Head of caudate nucleus (tissue), 42 donors: ENCODE measurements around the gene CASZ1.

Experiments used
- DNase-seq, 42 donors: peaks; one replicate each; pipeline versions ENCODE4 v3.0.0 to v3.0.0-alpha.2; 2020 to 2021; ENCODE audit warnings: mixed read lengths in 7 of 42
- intact Hi-C: fragments of 100-400 bp; cut with DNase I; formaldehyde crosslinking; loops from one replicate; pipeline ENCODE4 v1.15.0; 2022

Gene CASZ1

DNA sequence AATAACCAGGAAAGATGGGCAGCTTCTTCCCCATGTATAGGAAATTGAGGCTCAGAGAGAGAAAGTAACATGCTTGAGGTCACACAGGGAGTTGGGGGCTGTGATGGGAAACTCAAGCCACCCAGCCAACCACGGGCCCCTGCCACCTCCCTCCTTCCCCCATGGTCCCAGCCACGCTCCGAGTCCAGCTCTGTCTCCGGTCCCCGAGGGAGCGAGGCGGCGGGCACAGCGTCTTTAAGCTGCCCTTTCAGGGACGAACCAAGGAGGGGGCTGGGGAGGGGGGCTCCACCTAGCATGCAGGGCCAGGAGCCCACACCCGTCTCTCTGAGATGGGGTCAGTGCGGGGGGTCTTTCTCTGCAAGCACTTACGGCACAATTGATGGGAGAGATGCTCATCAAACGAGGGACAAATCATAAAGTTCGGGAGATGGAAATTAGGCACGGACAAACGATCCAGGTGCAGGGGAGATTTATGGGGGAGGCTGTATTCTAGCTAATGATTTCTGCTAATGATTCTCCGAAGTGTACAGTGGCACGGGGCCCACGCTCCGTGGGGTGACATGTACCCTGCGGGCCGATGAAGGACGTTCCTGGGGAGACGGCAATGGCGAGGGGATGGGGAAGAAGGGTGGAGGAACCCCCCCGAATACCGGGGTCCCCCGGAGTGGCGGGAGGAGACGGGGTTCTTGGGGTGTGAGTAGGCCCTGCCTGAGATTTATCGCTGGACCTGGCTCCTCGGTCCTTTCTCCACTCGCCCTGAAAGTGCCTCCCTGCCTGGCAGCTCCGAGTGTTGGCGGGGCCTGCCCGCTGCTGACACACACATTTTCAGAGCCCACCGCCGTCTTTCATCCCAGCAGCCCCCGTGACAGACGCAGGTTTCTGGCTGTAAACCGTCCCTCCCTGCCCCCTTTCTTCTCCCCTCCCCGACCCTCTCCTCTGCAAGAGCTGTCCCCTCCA, 31.2 kb upstream of the CASZ1 start:
- DNase-seq: no peak
- intact Hi-C loops: no loop called here

DNA sequence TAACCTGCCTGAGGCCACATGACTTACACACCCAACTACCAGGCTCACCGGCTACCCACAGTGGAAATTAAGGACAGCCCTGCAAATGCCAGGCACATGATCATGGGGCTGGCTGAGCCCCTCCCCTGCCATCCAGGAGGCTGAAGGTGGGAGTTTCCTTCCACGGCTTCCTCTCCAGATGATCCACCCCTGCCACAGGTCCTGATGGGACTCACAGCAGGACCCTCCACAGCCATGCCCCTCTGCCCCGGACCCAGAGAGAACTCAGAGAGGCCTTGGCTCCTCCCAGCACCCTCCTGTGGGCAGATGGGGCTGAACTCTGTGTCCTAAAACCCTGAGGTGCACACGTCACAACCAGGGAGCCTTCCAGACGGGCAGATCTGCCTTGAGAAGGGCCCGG, 29.1 kb upstream of the CASZ1 start:
- intact Hi-C loops: no loop called here
- no peak for DNase-seq

DNA sequence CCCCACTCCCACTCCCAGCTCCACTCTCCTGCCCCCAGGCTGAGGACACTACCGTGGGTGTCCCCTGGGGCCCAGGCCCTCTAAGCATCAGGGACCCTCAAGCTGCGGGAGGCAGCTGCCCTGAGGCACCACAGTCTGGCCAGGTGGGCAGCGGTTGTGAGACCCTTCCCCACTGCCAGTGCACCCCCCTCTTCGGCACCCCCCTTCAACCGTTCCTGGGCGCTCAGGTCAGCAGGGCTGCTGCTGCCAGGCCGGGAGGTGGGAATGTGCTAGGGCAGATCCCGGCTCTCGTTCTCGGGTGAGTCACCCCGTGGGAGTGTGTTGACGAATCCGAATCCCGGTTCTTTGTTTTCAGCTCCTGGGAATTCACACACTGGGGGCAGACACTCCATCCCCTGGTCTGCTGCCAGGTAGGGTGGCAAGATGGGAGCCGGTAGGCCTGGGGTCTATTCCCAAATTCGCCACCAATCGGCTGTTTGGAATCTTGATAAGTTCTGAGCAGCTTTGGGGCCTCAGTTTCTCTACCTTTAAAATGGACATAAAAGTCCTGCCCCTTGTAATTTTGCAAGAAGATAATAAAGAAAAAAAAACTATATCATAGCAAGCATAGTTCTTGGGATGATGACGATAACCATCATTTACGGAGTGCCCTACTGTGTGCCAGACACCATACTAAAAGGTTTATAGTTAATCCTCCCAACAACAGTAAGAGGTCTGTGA, 28.5 kb upstream of the CASZ1 start:
- DNase-seq: peak in 36 of 42 donors; percentile 7 to 74 (median 43)
- intact Hi-C loops: no loop called here

DNA sequence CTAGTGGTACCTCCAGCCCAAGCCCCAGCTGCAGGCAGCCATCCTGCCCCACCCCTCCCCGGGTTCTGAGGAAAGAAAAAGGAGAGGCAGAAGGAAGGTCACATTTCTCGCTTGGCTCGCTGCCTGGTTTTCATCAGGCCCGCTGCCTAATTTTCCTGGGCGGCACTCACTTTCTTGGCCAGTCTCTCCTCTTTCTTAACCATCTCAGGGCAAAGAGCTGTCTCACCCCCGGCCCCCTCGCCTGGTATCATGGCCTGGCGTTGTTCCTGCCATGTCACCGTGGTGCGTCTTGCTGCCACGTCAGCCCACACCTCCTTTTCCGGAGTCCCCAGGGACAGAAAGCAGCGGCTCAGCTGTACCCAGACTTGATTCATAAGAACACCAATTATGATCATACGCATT, 26.6 kb upstream of the CASZ1 start:
- DNase-seq: peak in 18 of 42 donors; percentile 5 to 55 (median 24)
- intact Hi-C loops: no loop called here

DNA sequence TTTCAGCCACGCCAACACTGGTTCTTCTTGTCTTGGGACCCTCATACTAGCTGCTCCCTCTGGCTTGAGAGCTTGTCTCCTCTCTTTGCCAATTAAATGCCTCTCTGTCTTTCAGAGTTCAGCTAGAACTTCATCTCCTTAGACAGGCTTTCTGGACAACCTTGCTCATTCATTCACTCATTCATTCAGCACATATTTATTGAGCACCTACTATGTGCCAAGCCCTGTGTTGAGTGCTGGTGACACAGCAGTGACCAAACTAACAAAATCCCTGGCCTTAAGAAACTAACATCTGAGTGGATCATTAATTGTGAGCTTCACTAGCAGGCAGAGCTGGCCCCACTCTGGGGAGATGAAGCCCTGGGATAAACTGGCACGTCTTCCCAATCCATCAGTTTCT, 24.9 kb upstream of the CASZ1 start:
- no peak for DNase-seq
- intact Hi-C loops: no loop called here

DNA sequence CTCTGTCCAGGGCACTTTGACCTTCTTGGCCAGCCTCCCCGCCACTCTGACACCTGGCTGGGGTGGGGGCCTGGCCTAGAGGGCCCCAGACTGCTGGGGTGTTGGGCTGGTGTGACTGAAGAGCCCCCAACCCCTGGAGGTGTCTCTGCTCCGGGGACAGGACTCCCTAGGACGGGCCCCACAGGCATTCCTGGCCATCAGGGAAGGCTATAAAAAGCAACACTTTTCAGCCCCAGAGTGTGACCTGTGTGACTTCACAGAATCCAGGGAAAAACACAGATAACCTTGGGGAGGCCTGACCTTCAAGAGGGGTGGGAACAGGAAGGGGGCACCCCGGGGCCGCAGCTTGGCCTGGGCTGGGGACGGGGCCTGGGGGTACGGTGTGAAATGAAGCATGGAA, 24.0 kb upstream of the CASZ1 start:
- intact Hi-C loops: no loop called here
- DNase-seq: no peak

DNA sequence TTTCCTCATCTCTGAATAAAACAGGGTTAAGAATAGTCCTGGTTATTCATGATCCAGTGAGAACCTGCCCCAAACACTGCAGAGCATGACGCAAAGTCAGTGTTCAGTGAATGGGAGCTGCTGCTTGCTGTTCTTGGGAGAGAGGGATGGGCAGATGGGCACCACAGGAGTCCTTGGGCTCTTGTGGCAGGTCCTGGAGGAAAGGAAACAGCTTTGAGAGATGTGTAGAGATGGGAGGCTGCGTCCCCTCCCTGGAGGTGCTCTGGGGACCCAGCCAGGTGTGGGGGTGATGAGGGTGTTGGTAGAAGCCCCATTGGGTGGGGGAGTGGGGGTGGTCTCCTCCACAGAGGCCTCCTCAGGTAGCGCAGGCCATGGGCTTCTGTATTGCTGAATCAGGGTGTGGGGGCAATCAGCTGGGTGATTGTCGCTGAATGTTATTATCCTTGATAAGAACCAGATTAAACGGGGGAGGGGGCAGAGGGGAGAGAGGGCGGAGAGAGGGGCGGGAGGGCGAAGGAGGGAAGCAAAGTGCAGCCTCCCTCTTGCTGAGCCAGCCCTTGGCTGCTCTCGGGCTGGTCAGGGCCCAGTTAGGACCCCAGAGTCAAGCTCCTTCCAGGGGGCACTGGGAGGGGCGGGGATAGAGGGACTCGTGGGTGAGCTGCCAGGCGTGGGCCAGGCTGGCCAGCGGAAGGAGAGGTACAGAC, 22.9 kb upstream of the CASZ1 start:
- DNase-seq: no peak
- intact Hi-C loops: no loop called here

DNA sequence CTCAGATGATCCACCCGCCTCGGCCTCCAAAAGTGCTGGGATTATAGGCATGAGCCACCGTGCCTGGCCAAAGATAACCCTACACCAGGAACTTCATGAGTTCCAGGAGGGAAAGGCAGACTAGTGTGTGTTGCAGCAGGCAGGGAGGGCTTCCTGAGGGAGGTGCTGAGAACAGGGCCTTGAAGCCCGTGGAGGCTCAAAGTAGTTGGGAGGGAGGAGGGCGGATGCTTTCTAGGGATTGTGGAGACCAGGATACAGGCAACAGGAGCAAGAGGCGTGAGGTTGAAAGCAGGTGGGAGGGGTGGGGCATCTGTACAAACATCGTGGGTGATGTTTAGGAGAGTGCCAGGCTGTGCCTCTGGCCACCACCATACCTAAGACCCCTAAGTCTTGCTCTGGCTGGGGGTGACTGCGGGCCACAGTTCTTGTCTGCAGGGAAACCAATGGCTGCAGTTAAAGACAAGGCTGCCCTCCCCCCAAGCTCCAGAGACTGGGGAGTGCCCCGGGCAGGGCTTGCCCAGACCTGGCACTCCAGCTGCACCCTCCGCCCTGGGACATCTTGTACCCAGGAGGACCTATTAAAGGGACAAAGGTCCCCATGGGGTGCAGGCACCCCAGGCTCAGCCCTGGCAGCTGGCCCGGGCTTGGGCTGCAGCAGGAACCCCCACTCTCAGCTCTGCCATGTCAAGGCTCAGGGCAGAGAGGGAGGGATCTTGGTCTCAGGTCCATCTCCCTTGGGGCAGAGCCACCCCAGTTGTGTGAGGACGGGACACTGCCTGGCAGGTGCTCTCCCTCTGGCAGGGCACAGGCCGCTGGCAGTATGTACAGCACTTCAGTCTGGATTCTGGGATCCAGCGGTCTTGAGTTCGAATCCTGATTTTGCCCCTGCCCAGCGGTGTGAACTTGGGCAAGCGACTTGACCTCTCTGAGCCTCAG, 22.1 kb upstream of the CASZ1 start:
- intact Hi-C loops: no loop called here
- no peak for DNase-seq

DNA sequence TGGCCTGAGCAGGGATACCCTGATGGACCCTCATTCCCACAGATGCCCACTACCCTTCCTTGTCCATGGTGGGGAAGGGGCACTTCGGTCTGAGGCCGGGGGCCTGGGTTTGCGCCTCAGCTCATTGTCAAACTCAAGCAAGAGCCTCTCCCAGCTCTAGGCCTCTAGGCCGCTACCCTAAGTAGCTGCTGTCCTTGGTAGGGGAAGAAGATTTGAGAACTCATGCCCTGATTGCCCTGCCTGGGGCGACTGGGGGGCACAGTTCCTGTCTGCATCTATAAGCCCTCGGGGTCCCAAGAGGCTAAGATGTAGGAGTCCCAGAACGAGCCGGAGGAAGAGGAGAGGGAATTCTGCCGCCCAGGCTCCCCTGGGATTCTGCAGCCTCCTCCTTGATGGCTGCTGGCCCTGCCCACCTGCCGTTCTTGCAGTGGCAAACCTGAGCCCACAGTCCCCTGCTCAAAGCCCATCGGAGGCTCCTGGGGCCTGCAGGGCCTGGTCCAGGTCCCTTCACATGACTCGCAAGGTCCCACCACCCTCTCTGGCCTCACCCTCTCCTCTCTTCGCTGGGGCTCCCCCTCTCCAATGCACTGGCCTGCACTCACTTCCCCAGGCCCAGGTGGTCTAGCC, 20.4 kb upstream of the CASZ1 start:
- no peak for DNase-seq
- intact Hi-C loops: no loop called here

DNA sequence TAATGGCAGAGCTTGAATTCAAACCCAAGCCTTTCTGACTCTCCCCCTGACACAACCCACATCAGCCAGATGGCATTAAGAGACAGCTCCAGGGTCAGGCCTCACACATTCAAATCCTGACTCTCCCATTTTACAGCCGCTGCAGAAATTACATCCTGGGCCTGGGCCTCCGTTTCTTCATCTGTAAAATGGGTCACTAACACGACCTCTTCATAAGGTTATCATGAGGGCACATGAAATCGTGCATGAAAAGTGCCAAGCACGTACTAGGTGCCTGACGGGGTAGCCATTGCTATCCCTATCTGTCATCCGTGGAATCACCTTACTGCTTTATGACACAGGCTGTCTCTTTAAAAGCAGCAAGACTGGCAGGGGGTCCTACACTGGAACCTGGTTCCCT, 19.8 kb upstream of the CASZ1 start:
- no peak for DNase-seq
- intact Hi-C loops: no loop called here

DNA sequence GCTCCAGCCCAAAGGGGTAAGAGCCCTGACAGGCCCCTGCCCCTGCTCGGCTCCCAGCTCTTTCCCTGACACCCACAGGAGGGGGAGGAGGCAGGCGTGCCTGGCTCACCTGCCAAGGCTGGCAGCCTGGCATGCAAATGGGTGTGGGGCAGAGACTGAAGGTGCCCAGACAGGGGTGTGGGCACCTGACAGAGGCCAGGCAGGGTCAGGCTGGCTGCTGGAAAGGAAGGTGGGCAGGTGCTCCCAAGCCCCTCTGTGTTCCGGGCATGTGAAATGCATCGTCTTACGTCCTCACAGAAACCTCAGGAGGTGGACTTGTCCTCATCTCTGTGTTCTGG, 19.4 kb upstream of the CASZ1 start:
- no peak for DNase-seq
- intact Hi-C loops: no loop called here

DNA sequence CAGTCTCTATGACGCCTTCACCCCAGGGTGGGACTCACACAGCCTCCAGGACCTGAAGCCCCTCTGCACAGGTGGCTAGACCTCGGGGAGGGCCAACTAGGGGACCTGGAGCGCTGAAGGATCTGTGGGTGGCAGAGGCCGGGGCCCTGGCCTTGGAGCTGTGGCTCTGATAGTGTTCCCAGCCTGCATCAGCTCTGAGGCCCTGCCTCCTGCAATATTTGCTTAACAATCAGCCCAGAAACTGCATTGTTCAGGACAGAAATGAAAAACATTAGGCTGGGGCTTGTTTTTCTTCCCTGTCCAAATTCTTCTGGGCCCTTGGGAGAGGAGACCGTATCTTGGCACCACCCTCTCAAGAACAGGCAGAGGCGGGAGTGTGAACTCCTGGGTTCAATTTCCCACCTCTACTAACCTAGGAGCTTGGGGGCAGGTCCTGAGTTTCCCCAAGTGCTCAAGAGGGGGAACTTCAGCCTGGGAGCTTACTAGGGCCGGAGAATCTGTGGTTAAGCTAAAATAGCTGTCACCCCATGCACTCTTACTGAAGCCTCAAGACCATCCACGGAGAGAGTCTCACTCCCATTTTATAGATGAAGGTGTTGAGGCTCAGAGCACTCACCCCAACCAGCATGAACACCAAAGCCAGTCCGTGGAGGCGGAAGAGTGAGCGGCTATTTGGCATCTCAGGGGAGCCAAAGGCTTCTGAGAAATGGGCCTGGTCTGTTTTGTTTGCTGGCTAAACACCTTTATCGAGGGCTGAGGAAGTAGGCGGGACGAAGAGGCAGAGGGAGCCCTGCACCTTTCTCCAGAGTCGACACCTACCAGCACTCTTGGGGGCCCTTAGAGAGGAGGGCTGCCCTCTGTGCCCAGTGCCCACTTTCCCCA, 18.8 kb upstream of the CASZ1 start:
- no peak for DNase-seq

DNA sequence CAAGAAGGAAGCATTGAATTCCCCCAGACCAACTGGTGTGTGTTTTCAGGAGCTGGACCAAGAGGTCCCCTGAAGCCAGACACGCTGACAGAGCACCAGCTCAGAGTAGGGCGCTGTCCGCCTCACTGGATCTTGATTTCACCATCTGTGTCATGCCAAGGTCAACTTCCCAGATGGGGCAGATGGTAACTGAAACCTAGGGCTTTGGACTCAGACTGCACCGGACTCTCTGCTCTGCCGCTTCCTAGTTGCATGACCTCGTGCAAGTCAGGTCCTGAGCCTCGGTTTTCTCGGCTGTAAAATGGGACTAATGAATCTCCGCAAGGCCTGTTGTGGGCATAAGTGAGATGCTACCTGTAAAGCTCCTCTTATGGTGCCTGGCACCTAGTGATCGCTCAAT, 17.9 kb upstream of the CASZ1 start:
- no peak for DNase-seq
- intact Hi-C loops: no loop called here

More for the DNA sequence above, 18.8 kb upstream of the CASZ1 start:
- intact Hi-C loops: no loop called here

DNA sequence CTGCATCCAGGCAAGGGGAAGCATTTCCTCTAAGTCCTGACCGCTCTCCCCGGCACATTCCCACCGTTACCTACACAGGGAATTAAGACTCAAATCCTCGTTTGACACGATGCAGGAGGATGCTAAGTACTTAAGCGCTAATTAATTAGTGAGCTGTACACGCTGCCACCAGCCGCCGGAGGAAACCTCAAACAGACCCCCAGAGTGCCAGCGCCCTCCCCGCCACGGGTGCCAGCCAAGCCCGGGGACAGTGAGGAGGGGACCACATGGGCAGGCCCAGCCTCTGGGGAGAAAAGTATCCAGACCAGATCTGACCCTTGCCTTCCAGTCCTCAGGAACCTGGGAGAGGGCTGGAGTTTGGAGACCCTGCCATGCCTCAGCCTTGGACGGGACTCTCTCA, 17.4 kb upstream of the CASZ1 start:
- intact Hi-C loops: no loop called here
- no peak for DNase-seq

DNA sequence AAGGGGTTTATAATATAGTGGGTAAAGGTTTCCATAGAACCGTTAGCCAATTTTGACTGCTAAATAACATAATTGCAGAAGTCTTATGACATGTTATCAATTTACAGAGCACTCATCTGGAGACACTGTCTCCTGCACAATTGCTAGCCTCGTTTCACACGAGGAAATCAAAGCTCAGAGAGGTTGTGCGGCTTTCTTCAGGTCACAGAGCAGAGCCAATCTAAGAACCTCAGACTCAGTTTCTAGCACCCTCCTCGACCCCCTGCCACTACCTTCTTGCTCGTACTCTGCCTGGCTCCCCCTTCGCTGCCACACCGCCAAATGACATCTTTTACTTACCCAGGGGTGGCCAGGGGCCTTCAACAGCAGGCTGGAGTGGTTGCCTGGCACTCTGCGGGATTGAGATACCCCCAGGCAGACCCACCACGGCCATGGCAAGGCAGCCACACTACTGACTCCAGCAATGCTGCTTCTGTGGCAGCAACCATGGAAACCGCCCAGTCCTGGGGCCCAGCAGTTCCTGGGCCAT, 16.0 kb upstream of the CASZ1 start:
- DNase-seq: no peak
- intact Hi-C loops: no loop called here

DNA sequence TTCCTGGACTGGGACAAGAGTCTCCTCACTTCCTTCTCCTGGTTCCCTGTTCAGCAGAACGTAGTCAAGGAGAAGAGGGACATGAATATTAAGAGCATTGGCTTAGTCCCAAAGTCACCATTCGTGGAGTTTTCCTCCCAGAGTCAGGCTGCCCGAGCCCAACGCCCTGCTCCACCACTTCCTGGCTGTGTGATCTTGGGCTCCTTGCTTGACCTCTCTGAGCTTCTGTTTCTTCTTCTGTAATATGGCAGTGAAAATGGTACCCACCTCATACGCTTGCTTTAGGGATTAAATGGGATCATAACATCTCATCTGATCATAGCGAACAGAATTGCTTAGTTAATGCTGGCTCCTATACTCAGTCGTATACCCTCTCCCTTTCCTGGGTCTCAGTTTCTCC, 12.0 kb upstream of the CASZ1 start:
- intact Hi-C loops: no loop called here
- DNase-seq: no peak

DNA sequence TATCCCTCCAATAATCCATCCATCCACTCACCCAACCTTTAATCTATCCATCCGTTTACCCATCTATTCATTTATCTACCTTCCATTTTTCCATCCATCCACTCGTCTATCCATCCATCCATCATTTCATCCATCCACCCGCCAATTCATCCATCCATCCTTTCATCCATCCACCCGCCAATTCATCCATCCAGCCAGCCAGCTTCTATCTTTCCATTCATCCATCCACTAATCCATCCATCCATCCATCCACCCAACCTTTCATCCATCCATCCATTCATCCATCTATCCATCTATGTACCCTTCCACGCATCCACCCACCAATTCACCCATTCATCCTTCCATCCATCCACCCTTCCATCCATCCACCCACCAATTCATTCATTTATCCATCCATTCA, 10.5 kb upstream of the CASZ1 start:
- intact Hi-C loops: no loop called here
- no peak for DNase-seq
